GM12878 (cell line): ENCODE results near the gene UST. TPM values are rescaled to one million over a fixed set of nuclear protein-coding genes. Genes with fewer than 3 reads are reported as not detected.

Source experiments
- ATAC-seq: fragments of 200-7000 bp; cut with Tn5 transposase; 3 replicates; pipeline ENCODE4 v1.9.1; 2020; ENCODE audit warnings: mild to moderate bottlenecking, moderate library complexity
- BruUV-seq: library from RNA; stranded (reverse); fragments of 400-500 nt; replicated peaks from 2 replicates; lab custom pipeline; 2021; lab: Mats Ljungman, UMichigan
- CTCF ChIA-PET: fragments of 300-600 bp; sonication (Branson Sonifier 250); formaldehyde crosslinking; extraction: SDS; loops from one replicate; lab custom pipeline; 2021; ENCODE audit warnings: inconsistent platforms; lab: Yijun Ruan, JAX
- POLR2A ChIA-PET: fragments of 350-600 bp; formaldehyde crosslinking; extraction: SDS; loops from one replicate; lab custom pipeline; 2021; ENCODE audit warnings: inconsistent platforms; lab: Charles Lee
- RAD21 ChIA-PET: fragments of 300-600 bp; sonication (Branson Sonifier 250); formaldehyde crosslinking; loops from one replicate; lab custom pipeline; 2023; ENCODE audit warnings: antibody characterized with exemption; ENCODE audit not compliant: unreplicated experiment; lab: Charles Lee
- SMC1A ChIA-PET: fragments of 300-600 bp; sonication (Branson Sonifier 250); formaldehyde crosslinking; loops from one replicate; lab custom pipeline; 2023; ENCODE audit not compliant: unreplicated experiment, uncharacterized antibody; lab: Charles Lee
- DNase-seq: peaks from one replicate; pipeline ENCODE4 v3.0.0-alpha.2; 2011; ENCODE audit warnings: low read depth, low spot score
- FAIRE-seq: peaks from 3 replicates; lab custom pipeline; 2011; peaks lifted over from hg19 to GRCh38; lab: Jason Lieb, UNC
- H2AFZ ChIP-seq: 2 replicates; pipeline ENCODE4 v1.6.0; 2011; ENCODE audit warnings: low read depth, low read length, control low read depth; ENCODE audit not compliant: control insufficient read depth
- H3K27ac ChIP-seq: 2 replicates; pipeline ENCODE4 v1.5.1; 2011; ENCODE audit warnings: control low read depth; ENCODE audit not compliant: control insufficient read depth, insufficient read depth
- H3K27me3 ChIP-seq, 2 experiments: replicated peaks in 1 of 2; 2 replicates each; pipeline versions ENCODE4 v1.6.0 to v1.6.1; 2011; ENCODE audit warnings: low read length in 1 of 2; ENCODE audit not compliant: control insufficient read depth in 2 of 2, insufficient read depth in 2 of 2
- H3K36me3 ChIP-seq, 2 experiments: 2 replicates each; pipeline ENCODE4 v1.5.1; 2011; ENCODE audit warnings: low read length in 1 of 2; ENCODE audit not compliant: control insufficient read depth in 2 of 2, insufficient read depth in 2 of 2
- H3K4me1 ChIP-seq: 2 replicates; pipeline ENCODE4 v1.6.1; 2011; ENCODE audit warnings: mild to moderate bottlenecking, low read length, moderate library complexity, mixed read lengths; ENCODE audit not compliant: control insufficient read depth, insufficient read depth
- H3K4me2 ChIP-seq: 2 replicates; pipeline ENCODE4 v1.6.0; 2011; ENCODE audit warnings: control low read depth; ENCODE audit not compliant: control insufficient read depth, insufficient read depth
- H3K4me3 ChIP-seq: fragments of 200-600 bp; sonication (generic); 2 replicates; pipeline ENCODE4 v1.5.1; 2016
- H3K79me2 ChIP-seq: 2 replicates; pipeline ENCODE4 v1.6.0; 2011; ENCODE audit warnings: low read length; ENCODE audit not compliant: control insufficient read depth, insufficient read depth
- H3K9ac ChIP-seq: 2 replicates; pipeline ENCODE4 v1.8.0; 2011; ENCODE audit warnings: low read length, control low read depth, mixed read lengths; ENCODE audit not compliant: control insufficient read depth, insufficient read depth
- H3K9me3 ChIP-seq: replicated peaks from 3 replicates; pipeline ENCODE4 v1.5.1; 2011; ENCODE audit warnings: mild to moderate bottlenecking, low read length; ENCODE audit not compliant: control insufficient read depth, insufficient read depth
- H4K20me1 ChIP-seq: 2 replicates; pipeline ENCODE4 v1.6.0; 2011; ENCODE audit not compliant: control insufficient read depth, insufficient read depth
- BCL11A ChIP-seq: IDR thresholded peaks from 2 replicates; pipeline ENCODE4 v1.6.1; 2011; ENCODE audit warnings: low read depth, low read length
- EED ChIP-seq: sonication (generic); IDR thresholded peaks from 2 replicates; pipeline ENCODE4 v1.6.1; 2016; ENCODE audit warnings: antibody characterized with exemption, low read depth
- ETV6 ChIP-seq, 2 experiments: fragments of 450-650 bp in 1 of 2; IDR thresholded peaks in 1 of 2; conservative IDR thresholded peaks in 1 of 2; 2 replicates each; pipeline ENCODE4 v1.6.1; 2014; ENCODE audit warnings: antibody characterized with exemption in 1 of 2, borderline replicate concordance in 1 of 2, low read depth in 1 of 2, mild to moderate bottlenecking in 1 of 2, moderate library complexity in 1 of 2
- MAX ChIP-seq: IDR thresholded peaks from 2 replicates; pipeline ENCODE4 v1.6.1; 2012; ENCODE audit warnings: low read depth, low read length, improper control_type of control experiment
- NR2F1 ChIP-seq: fragments of 450-650 bp; conservative IDR thresholded peaks from 2 replicates; pipeline ENCODE4 v1.6.1; 2017; ENCODE audit warnings: mild to moderate bottlenecking
- POLR2AphosphoS2 ChIP-seq: IDR thresholded peaks from 2 replicates; pipeline ENCODE4 v1.6.1; 2011; ENCODE audit warnings: low read depth, mild to moderate bottlenecking, low read length, improper control_type of control experiment, moderate library complexity
- SUPT20H ChIP-seq: IDR thresholded peaks from 2 replicates; pipeline ENCODE4 v1.6.1; 2011; ENCODE audit warnings: low read depth, mild to moderate bottlenecking, low read length, moderate library complexity, borderline replicate concordance; ENCODE audit not compliant: control insufficient read depth
- USF1 ChIP-seq: IDR thresholded peaks from 2 replicates; pipeline ENCODE4 v1.6.1; 2011; ENCODE audit warnings: borderline replicate concordance, low read depth, mild to moderate bottlenecking, moderate library complexity, mixed read lengths, low read length; ENCODE audit not compliant: insufficient read depth; ENCODE audit errors: extremely low read length
- ZSCAN29 ChIP-seq: fragments of 450-650 bp; IDR thresholded peaks from 2 replicates; pipeline ENCODE4 v1.6.1; 2017; ENCODE audit warnings: mild to moderate bottlenecking, moderate library complexity
- WGBS: methylation state at CpG from one replicate; pipeline ENCODE4 v1.1.6; 2016; ENCODE audit warnings: low lambda C conversion rate; ENCODE audit not compliant: insufficient replicate concordance, insufficient coverage; ENCODE audit errors: missing lambda C conversion rate; 5-methylcytosine and 5-hydroxymethylcytosine counted together
- in situ Hi-C: fragments of 300-500 bp; cut with MboI; formaldehyde crosslinking; loops from 9 replicates; pipeline ENCODE4 v1.14.3; 2018; ENCODE audit warnings: mixed read lengths
- intact Hi-C: fragments of 100-400 bp; cut with micrococcal nuclease; formaldehyde crosslinking; loops from one replicate; pipeline ENCODE4 v1.14.2; 2022; ENCODE audit not compliant: unreplicated experiment
- polyA plus RNA-seq, 11 experiments: library from polyadenylated mRNA; depleted of rRNA in 4 of 11; unstranded in 6 of 11; stranded (reverse) in 5 of 11; fragments of >200 nt; fragmentation: Nextera tagmentation in 4 of 11; fragmentation: Illumina TruSeq in 1 of 11; extraction: Ambion mirVana in 4 of 11; extraction: Trizol in 1 of 11; gene quantifications; 1 replicate in 1 of 11; 2 replicates in 10 of 11; pipeline versions ENCODE4 v1.2.1 to v1.2.3, GENCODE V29; 2011 to 2016; ENCODE audit warnings: inconsistent platforms in 2 of 11, missing spikeins in 2 of 11, low read depth in 1 of 11
- total RNA-seq, 4 experiments: library from RNA; depleted of rRNA in 3 of 4; stranded (reverse); fragments of >200 nt in 3 of 4; fragmentation: Illumina TruSeq in 1 of 4; extraction: Trizol in 1 of 4; gene quantifications; 2 replicates each; pipeline versions ENCODE4 v1.2.1 to v1.2.3, GENCODE V29; 2013 to 2021
- TF ChIP-seq, protein P1 (sequence below): fragments of 450-650 bp; IDR thresholded peaks from 2 replicates; pipeline ENCODE4 v1.6.1; 2017; ENCODE audit warnings: mild to moderate bottlenecking
- TF ChIP-seq, protein P2 (sequence below): IDR thresholded peaks from 2 replicates; pipeline ENCODE4 v1.6.1; 2012; ENCODE audit warnings: low read length, inconsistent platforms

The UST gene
- total and polyA plus RNA-seq, 10 of the 15 experiments (the other 5 are each of a cell fraction or from before 2014, with no cell fraction given): 0.74 to 43.3 (median 2.2) TPM

DNA sequence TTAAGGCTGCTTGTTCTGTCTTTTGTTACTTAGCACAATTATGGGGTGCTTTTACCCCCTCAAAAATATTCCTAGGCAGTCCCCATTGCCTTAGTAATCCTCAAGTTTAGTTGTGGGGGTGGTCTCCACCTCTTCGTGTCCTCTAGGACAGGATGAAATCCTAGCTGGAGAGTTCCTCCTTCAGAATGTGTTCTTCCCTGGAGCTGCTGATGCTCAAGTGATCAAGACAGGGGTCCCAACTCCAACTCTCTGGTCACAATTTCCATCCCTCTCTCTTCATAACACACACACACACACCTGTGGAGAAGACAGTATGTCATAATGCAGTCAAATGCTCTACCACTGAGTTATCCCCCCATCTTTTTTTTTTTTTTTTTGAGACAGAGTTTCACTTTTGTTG is 280.7 kb downstream of the UST start:
- FAIRE-seq: no peak
- in situ Hi-C loops: no loop called here

More for the DNA sequence above, 280.7 kb downstream of the UST start:
- Histone ChIP-seq H3K27ac (no peak overlapping the region), H3K4me2 (no peak overlapping the region), H3K4me1 (peaks cover 4% of the 10 kb centered on the region), H2AFZ (no peak overlapping the region), H3K9me3 (peaks cover 5% of the 10 kb centered on the region; the same call in 2 of the 3 replicates), H3K27me3 (no peaks in the 10 kb centered on the region), H3K4me3 (no peak overlapping the region), H3K79me2 (peaks cover 29% of the 10 kb centered on the region), H3K36me3 (peaks cover 0 to 5% of the 10 kb centered on the region in 2 experiments; a peak in 3 of 4 replicates), H4K20me1 (no peaks in the 10 kb centered on the region), H3K9ac (no peak overlapping the region)
- POLR2A ChIA-PET: interaction anchor here (0.7 to 9.8 kb wide), 4 partner anchors 20 to 404 kb away, joined by 3 to 262 read pairs (median 118); no protein-coding TSS in a partner anchor
- CTCF ChIA-PET: interaction anchor here (0.7 to 12.5 kb wide), 22 partner anchors 9 to 490 kb away, joined by 3 to 228 read pairs (median 6); no protein-coding TSS in a partner anchor
- no TSS peak for BruUV-seq
- ATAC-seq: no peak
- intact Hi-C loops: loop anchor here (2.0 kb wide), 1 partner anchor 281 kb away; the partner anchor contains the start of gene UST
- RAD21 ChIA-PET: interaction anchor here (1.1 to 14.4 kb wide), 7 partner anchors 17 to 449 kb away, joined by 3 to 521 read pairs (median 106); no protein-coding TSS in a partner anchor
- DNase-seq: no peak
- WGBS: 44% methylated on average over 1 of the region's 1 CpG
- TF ChIP-seq NR2F1 (no peak), ZSCAN29 (no peak), MAX (no peak), SUPT20H (no peak), USF1 (no peak), POLR2AphosphoS2 (no peak), EED (no peak), ETV6 (conservative IDR thresholded peaks at IDR 0.05 in 1 of 2, IDR thresholded peaks at IDR 0.05 in 1 of 2; ENCODE audit: borderline replicate concordance in 1 of 2, low read depth in 1 of 2) (no peak), BCL11A (no peak)
- TF ChIP-seq, protein P1, sequence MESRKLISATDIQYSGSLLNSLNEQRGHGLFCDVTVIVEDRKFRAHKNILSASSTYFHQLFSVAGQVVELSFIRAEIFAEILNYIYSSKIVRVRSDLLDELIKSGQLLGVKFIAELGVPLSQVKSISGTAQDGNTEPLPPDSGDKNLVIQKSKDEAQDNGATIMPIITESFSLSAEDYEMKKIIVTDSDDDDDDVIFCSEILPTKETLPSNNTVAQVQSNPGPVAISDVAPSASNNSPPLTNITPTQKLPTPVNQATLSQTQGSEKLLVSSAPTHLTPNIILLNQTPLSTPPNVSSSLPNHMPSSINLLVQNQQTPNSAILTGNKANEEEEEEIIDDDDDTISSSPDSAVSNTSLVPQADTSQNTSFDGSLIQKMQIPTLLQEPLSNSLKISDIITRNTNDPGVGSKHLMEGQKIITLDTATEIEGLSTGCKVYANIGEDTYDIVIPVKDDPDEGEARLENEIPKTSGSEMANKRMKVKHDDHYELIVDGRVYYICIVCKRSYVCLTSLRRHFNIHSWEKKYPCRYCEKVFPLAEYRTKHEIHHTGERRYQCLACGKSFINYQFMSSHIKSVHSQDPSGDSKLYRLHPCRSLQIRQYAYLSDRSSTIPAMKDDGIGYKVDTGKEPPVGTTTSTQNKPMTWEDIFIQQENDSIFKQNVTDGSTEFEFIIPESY: no peak
- TF ChIP-seq, protein P2, sequence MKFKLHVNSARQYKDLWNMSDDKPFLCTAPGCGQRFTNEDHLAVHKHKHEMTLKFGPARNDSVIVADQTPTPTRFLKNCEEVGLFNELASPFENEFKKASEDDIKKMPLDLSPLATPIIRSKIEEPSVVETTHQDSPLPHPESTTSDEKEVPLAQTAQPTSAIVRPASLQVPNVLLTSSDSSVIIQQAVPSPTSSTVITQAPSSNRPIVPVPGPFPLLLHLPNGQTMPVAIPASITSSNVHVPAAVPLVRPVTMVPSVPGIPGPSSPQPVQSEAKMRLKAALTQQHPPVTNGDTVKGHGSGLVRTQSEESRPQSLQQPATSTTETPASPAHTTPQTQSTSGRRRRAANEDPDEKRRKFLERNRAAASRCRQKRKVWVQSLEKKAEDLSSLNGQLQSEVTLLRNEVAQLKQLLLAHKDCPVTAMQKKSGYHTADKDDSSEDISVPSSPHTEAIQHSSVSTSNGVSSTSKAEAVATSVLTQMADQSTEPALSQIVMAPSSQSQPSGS: no peak
- TF ChIP-seq, all 136 proteins: peak for 0
- SMC1A ChIA-PET: interaction anchor here (0.7 to 26.9 kb wide), 13 partner anchors 9 to 488 kb away, joined by 3 to 1060 read pairs (median 4); no protein-coding TSS in a partner anchor
